ENCODE results near the gene SLC34A3. TPM values are rescaled to one million over a fixed set of nuclear protein-coding genes. Genes with fewer than 3 reads are reported as not detected.
A peak's percentile ranks its signal among the peaks of the same experiment; 100 is the strongest.

The SLC34A3 gene
- total and polyA plus RNA-seq, 12 donors: not detected

DNA sequence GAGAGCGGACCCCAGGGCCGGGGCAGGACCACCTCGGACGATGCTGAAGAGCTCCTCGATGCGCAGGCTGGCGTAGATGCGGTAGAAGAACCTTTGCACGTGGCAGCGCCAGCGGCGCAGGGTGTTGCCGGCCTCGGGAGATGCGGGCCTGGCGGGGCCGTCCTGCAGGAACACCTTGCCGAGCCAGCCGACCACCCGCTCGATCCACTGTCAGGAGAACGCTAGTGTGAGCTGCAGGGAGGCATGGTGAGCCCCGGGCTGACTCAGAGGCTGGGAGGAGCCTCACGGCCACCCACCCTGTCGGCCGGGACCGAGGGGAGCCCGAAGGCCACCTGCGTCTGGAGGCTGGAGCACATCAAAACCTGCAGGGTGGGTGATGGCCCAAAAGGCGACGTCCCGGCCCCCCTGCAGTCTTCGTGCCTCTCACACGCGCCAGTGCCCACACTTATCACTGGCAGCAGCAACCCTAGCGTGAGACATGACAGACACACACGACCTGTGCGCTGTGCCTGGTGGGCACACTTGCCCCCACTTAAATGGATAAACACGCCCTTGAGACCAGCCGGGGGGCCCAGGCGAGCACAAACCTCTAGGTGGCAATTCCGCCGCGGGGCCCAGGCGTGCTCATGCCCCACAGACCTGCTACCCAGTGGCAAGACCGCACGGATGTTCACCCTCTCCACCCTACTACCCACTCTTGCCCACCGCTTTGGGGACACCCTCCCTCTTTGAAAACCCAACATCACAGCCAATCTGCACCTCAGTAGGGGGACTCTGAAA is 45.6 kb upstream of the SLC34A3 start:
- Histone ChIP-seq H3K36me3 (peaks cover 4 to 73% (median 44%) of the 10 kb centered on the region in 9 donors), H3K4me1 (peaks cover 22 to 41% (median 34%) of the 10 kb centered on the region in 9 donors), H3K4me3 (no peak overlapping the region), H3K27ac (no peak overlapping the region), H3K9me3 (no peaks in the 10 kb centered on the region), H3K27me3 (no peaks in the 10 kb centered on the region)
- TF ChIP-seq, protein P1, sequence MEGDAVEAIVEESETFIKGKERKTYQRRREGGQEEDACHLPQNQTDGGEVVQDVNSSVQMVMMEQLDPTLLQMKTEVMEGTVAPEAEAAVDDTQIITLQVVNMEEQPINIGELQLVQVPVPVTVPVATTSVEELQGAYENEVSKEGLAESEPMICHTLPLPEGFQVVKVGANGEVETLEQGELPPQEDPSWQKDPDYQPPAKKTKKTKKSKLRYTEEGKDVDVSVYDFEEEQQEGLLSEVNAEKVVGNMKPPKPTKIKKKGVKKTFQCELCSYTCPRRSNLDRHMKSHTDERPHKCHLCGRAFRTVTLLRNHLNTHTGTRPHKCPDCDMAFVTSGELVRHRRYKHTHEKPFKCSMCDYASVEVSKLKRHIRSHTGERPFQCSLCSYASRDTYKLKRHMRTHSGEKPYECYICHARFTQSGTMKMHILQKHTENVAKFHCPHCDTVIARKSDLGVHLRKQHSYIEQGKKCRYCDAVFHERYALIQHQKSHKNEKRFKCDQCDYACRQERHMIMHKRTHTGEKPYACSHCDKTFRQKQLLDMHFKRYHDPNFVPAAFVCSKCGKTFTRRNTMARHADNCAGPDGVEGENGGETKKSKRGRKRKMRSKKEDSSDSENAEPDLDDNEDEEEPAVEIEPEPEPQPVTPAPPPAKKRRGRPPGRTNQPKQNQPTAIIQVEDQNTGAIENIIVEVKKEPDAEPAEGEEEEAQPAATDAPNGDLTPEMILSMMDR (IDR thresholded peaks at IDR 0.05): no peak
- DNase-seq (no peak), ATAC-seq (no peak)
- WGBS, 2 donors: 92 to 94% methylated on average over 48 of the region's 48 CpGs
- intact Hi-C loops (cut with DNase I): loop anchor here in 5 of 10 donors (5.0 to 10.0 kb wide), 3 partner anchors 37 to 50 kb away; partner anchors contain the start of genes GRIN1 (in 2 of the 5), RNF208 (in 2 of the 5), CYSRT1 (in 1 of the 5) and RNF224 (in 1 of the 5)

- intact Hi-C loops (cut with DNase I): loop anchor here in 5 of 10 donors (5.0 to 10.0 kb wide), 3 partner anchors 36 to 51 kb away; partner anchors contain the start of genes GRIN1 (in 2 of the 5), RNF208 (in 2 of the 5), CYSRT1 (in 1 of the 5) and RNF224 (in 1 of the 5)
- Histone ChIP-seq H3K27ac (no peak overlapping the region), H3K4me3 (no peak overlapping the region), H3K36me3 (peaks cover 0 to 73% (median 44%) of the 10 kb centered on the region in 9 donors), H3K27me3 (no peaks in the 10 kb centered on the region), H3K4me1 (peaks cover 27 to 50% (median 42%) of the 10 kb centered on the region in 9 donors), H3K9me3 (no peaks in the 10 kb centered on the region)
- 93 to 95% methylated on average over 19 of the region's 19 CpGs for WGBS, 2 donors
- TF ChIP-seq, protein P1 (IDR thresholded peaks at IDR 0.05): no peak
- ATAC-seq (no peak), DNase-seq (no peak)
Measured at GRCh38 chr9:137185921-137186320, 44.8 kb upstream of the SLC34A3 start.

DNA sequence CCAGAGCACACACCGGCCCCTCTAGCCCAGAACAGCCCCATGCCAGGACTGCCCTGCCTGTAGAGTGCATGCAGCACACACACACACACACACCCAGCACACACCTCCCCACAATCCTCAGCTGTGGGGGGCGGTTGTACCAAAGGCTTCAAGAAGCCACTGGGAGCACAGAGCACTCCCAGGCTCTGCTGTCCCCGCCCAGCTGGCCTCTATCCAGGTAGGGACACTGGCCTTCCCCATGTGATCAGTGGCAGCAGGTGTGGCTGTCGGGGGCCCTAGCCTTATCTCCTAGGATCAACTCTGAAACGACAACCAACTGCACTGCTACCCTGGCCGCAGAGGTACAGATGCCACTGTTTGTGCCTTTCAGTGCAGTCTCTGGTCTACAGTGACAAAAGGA is 44.3 kb upstream of the SLC34A3 start:
- peak overlapping the region in 2 of 10 donors; percentile 98 for H3K4me3 ChIP-seq
- H3K4me1 ChIP-seq: peaks cover 28 to 54% (median 44%) of the 10 kb centered on the region in 9 donors
- no peaks in the 10 kb centered on the region for H3K27me3 ChIP-seq
- peaks cover 0 to 73% (median 43%) of the 10 kb centered on the region in 9 donors for H3K36me3 ChIP-seq
- TF ChIP-seq, protein P1 (IDR thresholded peaks at IDR 0.05): no peak
- H3K27ac ChIP-seq: no peak overlapping the region
- 72 to 80% methylated on average over 6 of the region's 6 CpGs for WGBS, 2 donors
- intact Hi-C loops (cut with DNase I): loop anchor here in 5 of 10 donors (5.0 to 10.0 kb wide), 3 partner anchors 36 to 52 kb away; partner anchors contain the start of genes GRIN1 (in 2 of the 5), RNF208 (in 2 of the 5), CYSRT1 (in 1 of the 5) and RNF224 (in 1 of the 5)
- ATAC-seq (no peak), DNase-seq (no peak)
- H3K9me3 ChIP-seq: no peaks in the 10 kb centered on the region

DNA sequence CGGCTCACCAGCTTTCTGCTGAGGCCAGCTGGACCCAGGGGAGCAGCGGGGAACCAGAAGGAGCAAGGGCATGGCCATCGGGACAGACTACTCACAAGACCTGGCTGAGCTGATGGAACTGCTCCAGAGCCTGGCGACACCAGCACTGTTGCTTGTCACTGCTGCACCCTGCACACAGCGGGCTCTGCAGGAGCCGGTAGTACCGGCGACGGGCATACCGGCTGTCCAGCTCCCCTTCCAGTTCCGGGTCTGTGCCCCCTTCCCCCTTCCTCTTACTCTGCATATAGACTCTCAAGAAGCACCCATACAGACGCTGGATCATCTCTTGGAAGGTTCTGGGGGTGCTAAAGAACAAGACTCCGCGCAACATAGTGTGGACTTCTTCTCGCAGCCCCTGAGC is 43.3 kb upstream of the SLC34A3 start:
- Histone ChIP-seq H3K9me3 (no peaks in the 10 kb centered on the region), H3K4me3 (peak overlapping the region; percentile 75 to 99 (median 98)), H3K4me1 (peaks cover 28 to 60% (median 45%) of the 10 kb centered on the region in 9 donors), H3K36me3 (peaks cover 0 to 72% (median 39%) of the 10 kb centered on the region in 9 donors), H3K27ac (no peak overlapping the region), H3K27me3 (no peaks in the 10 kb centered on the region)
- ATAC-seq (no peak), DNase-seq (no peak)
- intact Hi-C loops (cut with DNase I): loop anchor here in 5 of 10 donors (5.0 to 10.0 kb wide), 3 partner anchors 35 to 53 kb away; partner anchors contain the start of genes GRIN1 (in 2 of the 5), RNF208 (in 2 of the 5), CYSRT1 (in 1 of the 5) and RNF224 (in 1 of the 5)
- TF ChIP-seq, protein P1 (IDR thresholded peaks at IDR 0.05): no peak
- 84% methylated on average over 15 of the region's 15 CpGs for WGBS, 2 donors

Data from heart right ventricle (tissue), 16 donors.